RWPE2 (cell line): Measurements from ENCODE around the gene RB1.

Experiments
- ATAC-seq: fragments of 200-7000 bp; cut with Tn5 transposase; 3 replicates; pipeline ENCODE4 v1.9.1; 2021; ENCODE audit warnings: low read depth
- DNase-seq: peaks from one replicate; pipeline ENCODE4 v3.0.0-alpha.2; 2020; ENCODE audit warnings: low spot score
- H3K27ac ChIP-seq: fragments of 450-650 bp; 2 replicates; pipeline ENCODE4 v1.5.1; 2017; ENCODE audit warnings: mild to moderate bottlenecking; ENCODE audit not compliant: poor library complexity, severe bottlenecking
- H3K27me3 ChIP-seq: fragments of 250-450 bp; sonication (Bioruptor Pico); 2 replicates; pipeline ENCODE4 v1.5.1; 2021; ENCODE audit warnings: mild to moderate bottlenecking, moderate library complexity; ENCODE audit not compliant: insufficient read depth, poor library complexity, severe bottlenecking
- H3K36me3 ChIP-seq: fragments of 250-450 bp; sonication (Bioruptor Pico); 2 replicates; pipeline ENCODE4 v1.5.1; 2020; ENCODE audit warnings: low read depth, mild to moderate bottlenecking, moderate library complexity
- H3K4me1 ChIP-seq: fragments of 250-450 bp; sonication (Bioruptor Pico); 2 replicates; pipeline ENCODE4 v1.5.1; 2021; ENCODE audit warnings: mild to moderate bottlenecking, moderate library complexity; ENCODE audit not compliant: insufficient read depth, poor library complexity, severe bottlenecking
- H3K4me3 ChIP-seq: fragments of 250-450 bp; sonication (Bioruptor Pico); 2 replicates; pipeline ENCODE4 v1.5.1; 2021; ENCODE audit warnings: mild to moderate bottlenecking, moderate library complexity; ENCODE audit not compliant: severe bottlenecking
- H3K9me3 ChIP-seq: fragments of 250-450 bp; sonication (Bioruptor Pico); 2 replicates; pipeline ENCODE4 v1.5.1; 2021; ENCODE audit warnings: mild to moderate bottlenecking, moderate library complexity; ENCODE audit not compliant: severe bottlenecking
- CTCF ChIP-seq: fragments of 450-650 bp; IDR thresholded peaks from one replicate; pipeline ENCODE4 v1.5.1; 2017; ENCODE audit warnings: mild to moderate bottlenecking, moderate library complexity; ENCODE audit not compliant: poor library complexity, severe bottlenecking

Gene RB1

GRCh38 chr13:48475230-48475629 is 171.7 kb downstream of the RB1 start:
- H3K27ac ChIP-seq, result no peak overlapping the region
- no peaks in the 10 kb centered on the region for H3K4me1 ChIP-seq
- DNase-seq (no peak), ATAC-seq (no peak)
- no peak for TF ChIP-seq CTCF
- H3K27me3 ChIP-seq, result no peaks in the 10 kb centered on the region
- H3K36me3 ChIP-seq, result peaks cover 18% of the 10 kb centered on the region
- no peaks in the 10 kb centered on the region for H3K9me3 ChIP-seq
- no peak overlapping the region for H3K4me3 ChIP-seq

GRCh38 chr13:48476215-48476614 is 172.7 kb downstream of the RB1 start:
- no peak for TF ChIP-seq CTCF
- H3K27me3 ChIP-seq, result no peaks in the 10 kb centered on the region
- H3K27ac ChIP-seq, result no peak overlapping the region
- H3K4me3 ChIP-seq, result no peak overlapping the region
- no peaks in the 10 kb centered on the region for H3K4me1 ChIP-seq
- ATAC-seq, result no peak
- no peaks in the 10 kb centered on the region for H3K9me3 ChIP-seq
- H3K36me3 ChIP-seq, result peaks cover 21% of the 10 kb centered on the region
- no peak for DNase-seq

- Histone ChIP-seq H3K27ac (no peak overlapping the region), H3K4me1 (no peaks in the 10 kb centered on the region), H3K9me3 (no peaks in the 10 kb centered on the region), H3K27me3 (no peaks in the 10 kb centered on the region), H3K36me3 (peaks cover 23% of the 10 kb centered on the region), H3K4me3 (no peak overlapping the region)
- no peak for ATAC-seq
- no peak for TF ChIP-seq CTCF
- no peak for DNase-seq
Observed at GRCh38 chr13:48476686-48477085, 173.1 kb downstream of the RB1 start.

GRCh38 chr13:48477191-48477855 is 173.8 kb downstream of the RB1 start:
- H3K27me3 ChIP-seq, result no peaks in the 10 kb centered on the region
- no peak overlapping the region for H3K4me3 ChIP-seq
- H3K36me3 ChIP-seq, result peaks cover 23% of the 10 kb centered on the region
- no peaks in the 10 kb centered on the region for H3K9me3 ChIP-seq
- ATAC-seq, result no peak
- no peaks in the 10 kb centered on the region for H3K4me1 ChIP-seq
- DNase-seq, result no peak
- TF ChIP-seq CTCF, result no peak
- no peak overlapping the region for H3K27ac ChIP-seq

- Histone ChIP-seq H3K4me3 (no peak overlapping the region), H3K27me3 (no peaks in the 10 kb centered on the region), H3K36me3 (peaks cover 18% of the 10 kb centered on the region), H3K27ac (no peak overlapping the region), H3K9me3 (no peaks in the 10 kb centered on the region), H3K4me1 (no peaks in the 10 kb centered on the region)
- no peak for ATAC-seq
- no peak for DNase-seq
- no peak for TF ChIP-seq CTCF
Observed at GRCh38 chr13:48478391-48478790, 174.8 kb downstream of the RB1 start.
